IMR-90 (cell line): Measurements from ENCODE around the gene ELP4. TPM values are rescaled to one million over a fixed set of nuclear protein-coding genes. Genes with fewer than 3 reads are reported as not detected.

ENCODE experiments used
- ATAC-seq: fragments of 200-7000 bp; cut with Tn5 transposase; 2 replicates; pipeline ENCODE4 v1.9.1; 2020; ENCODE audit warnings: low read depth, mild to moderate bottlenecking, moderate library complexity
- BruUV-seq: library from RNA; stranded (reverse); fragments of 400-500 nt; replicated peaks from 2 replicates; lab custom pipeline; 2021; lab: Mats Ljungman, UMichigan
- CTCF ChIA-PET: fragments of 300-600 bp; formaldehyde crosslinking; extraction: SDS; loops from one replicate; lab custom pipeline; 2021; ENCODE audit warnings: antibody characterized with exemption; lab: Yijun Ruan, JAX
- POLR2A ChIA-PET: fragments of 300-600 bp; sonication (Branson Sonifier 250); formaldehyde crosslinking; loops from one replicate; lab custom pipeline; 2022; ENCODE audit warnings: antibody characterized with exemption; ENCODE audit not compliant: unreplicated experiment; lab: Charles Lee
- DNase-seq: peaks from one replicate; pipeline ENCODE4 v3.0.0; 2013
- H2AFZ ChIP-seq: replicated peaks from 2 replicates; pipeline ENCODE3; 2013; ENCODE audit warnings: low read length, mild to moderate bottlenecking; ENCODE audit not compliant: poor library complexity
- H2AK5ac ChIP-seq: 2 replicates; pipeline ENCODE4 v1.6.1; 2013; ENCODE audit warnings: low read depth, low read length, inconsistent platforms
- H2AK9ac ChIP-seq: replicated peaks from 2 replicates; pipeline ENCODE3; 2013; ENCODE audit warnings: mild to moderate bottlenecking, low read depth, low read length, moderate library complexity; ENCODE audit not compliant: poor library complexity
- H2BK120ac ChIP-seq: 2 replicates; pipeline ENCODE4 v1.6.1; 2013; ENCODE audit warnings: low read depth, low read length, inconsistent platforms
- H2BK15ac ChIP-seq: 3 replicates; pipeline ENCODE4 v1.6.1; 2013; ENCODE audit warnings: low read depth, low read length, inconsistent platforms
- H2BK20ac ChIP-seq: 2 replicates; pipeline ENCODE4 v1.6.1; 2013; ENCODE audit warnings: low read depth, mild to moderate bottlenecking, inconsistent platforms, low read length, moderate library complexity
- H2BK5ac ChIP-seq: 2 replicates; pipeline ENCODE4 v1.6.1; 2013; ENCODE audit warnings: mild to moderate bottlenecking, low read depth, low read length, inconsistent platforms; ENCODE audit not compliant: poor library complexity, severe bottlenecking
- H3K14ac ChIP-seq: replicated peaks from 2 replicates; pipeline ENCODE4 v1.6.1; 2013; ENCODE audit warnings: low read depth, low read length, inconsistent platforms
- H3K18ac ChIP-seq: 2 replicates; pipeline ENCODE4 v1.6.1; 2013; ENCODE audit warnings: low read depth, low read length, control low read depth
- H3K23ac ChIP-seq: 2 replicates; pipeline ENCODE4 v1.6.1; 2013; ENCODE audit warnings: low read depth, low read length, inconsistent platforms
- H3K27ac ChIP-seq: 2 replicates; pipeline ENCODE4 v1.5.1; 2013; ENCODE audit warnings: mild to moderate bottlenecking, control low read depth, low read length; ENCODE audit not compliant: insufficient read depth
- H3K27me3 ChIP-seq: 2 replicates; pipeline ENCODE4 v1.6.1; 2013; ENCODE audit warnings: low read length; ENCODE audit not compliant: control insufficient read depth, insufficient read depth
- H3K36me3 ChIP-seq: 2 replicates; pipeline ENCODE4 v1.6.1; 2013; ENCODE audit warnings: low read length, mixed read lengths; ENCODE audit not compliant: control insufficient read depth, insufficient read depth
- H3K4ac ChIP-seq: 2 replicates; pipeline ENCODE4 v1.6.1; 2013; ENCODE audit warnings: low read depth, low read length, inconsistent platforms
- H3K4me1 ChIP-seq: 2 replicates; pipeline ENCODE4 v1.6.1; 2013; ENCODE audit warnings: low read length, mixed read lengths; ENCODE audit not compliant: control insufficient read depth, insufficient read depth
- H3K4me2 ChIP-seq: 2 replicates; pipeline ENCODE4 v1.6.1; 2013; ENCODE audit warnings: low read depth, mild to moderate bottlenecking, control low read depth, low read length, moderate library complexity
- H3K4me3 ChIP-seq: 2 replicates; pipeline ENCODE4 v1.5.1; 2013; ENCODE audit warnings: low read depth, mild to moderate bottlenecking, control low read depth, low read length, moderate library complexity; ENCODE audit not compliant: insufficient read depth
- H3K56ac ChIP-seq: 2 replicates; pipeline ENCODE4 v1.6.1; 2013; ENCODE audit warnings: low read length, inconsistent platforms; ENCODE audit not compliant: insufficient read depth; ENCODE audit errors: extremely low read depth
- H3K79me1 ChIP-seq, 2 experiments: 2 replicates each; pipeline ENCODE4 v1.6.1; 2013; ENCODE audit warnings: low read length in 2 of 2, inconsistent platforms in 1 of 2, low read depth in 1 of 2
- H3K9ac ChIP-seq: 2 replicates; pipeline ENCODE4 v1.6.1; 2013; ENCODE audit warnings: low read depth, low read length, control low read depth
- H3K9me1 ChIP-seq: 2 replicates; pipeline ENCODE4 v1.6.1; 2013; ENCODE audit warnings: low read length, inconsistent platforms; ENCODE audit not compliant: insufficient read depth
- H3K9me3 ChIP-seq: 2 replicates; pipeline ENCODE4 v1.6.1; 2013; ENCODE audit warnings: low read length; ENCODE audit not compliant: control insufficient read depth, insufficient read depth
- H4K20me1 ChIP-seq: 2 replicates; pipeline ENCODE4 v1.6.1; 2013; ENCODE audit warnings: low read length, inconsistent platforms; ENCODE audit not compliant: insufficient read depth
- H4K5ac ChIP-seq: 2 replicates; pipeline ENCODE4 v1.6.1; 2013; ENCODE audit warnings: mild to moderate bottlenecking, low read depth, low read length, control low read depth
- H4K8ac ChIP-seq, 2 experiments: 2 replicates each; pipeline ENCODE4 v1.6.1; 2013; ENCODE audit warnings: low read depth in 2 of 2, low read length in 2 of 2, control low read depth in 1 of 2, inconsistent platforms in 1 of 2
- H4K91ac ChIP-seq: 2 replicates; pipeline ENCODE4 v1.6.1; 2013; ENCODE audit warnings: low read depth, low read length, inconsistent platforms; ENCODE audit not compliant: insufficient read depth
- BHLHE40 ChIP-seq: fragments of 150-350 bp; IDR thresholded peaks from 2 replicates; pipeline ENCODE4 v1.6.1; 2016; ENCODE audit warnings: mild to moderate bottlenecking, low read depth, low read length
- CHD1 ChIP-seq: IDR thresholded peaks from 2 replicates; pipeline ENCODE4 v1.6.1; 2012; ENCODE audit warnings: low read depth, low read length, improper control_type of control experiment
- MAZ ChIP-seq: IDR thresholded peaks from 2 replicates; pipeline ENCODE4 v1.6.1; 2012; ENCODE audit warnings: low read depth, mild to moderate bottlenecking, low read length, improper control_type of control experiment, moderate library complexity, borderline replicate concordance
- NFE2L2 ChIP-seq: fragments of 150-350 bp; IDR thresholded peaks from 2 replicates; pipeline ENCODE4 v1.6.1; 2016; ENCODE audit warnings: low read depth, mild to moderate bottlenecking, low read length
- RCOR1 ChIP-seq: IDR thresholded peaks from 2 replicates; pipeline ENCODE4 v1.6.1; 2012; ENCODE audit warnings: mild to moderate bottlenecking, low read length, improper control_type of control experiment; ENCODE audit not compliant: insufficient replicate concordance
- RFX5 ChIP-seq: IDR thresholded peaks from 2 replicates; pipeline ENCODE4 v1.8.0; 2012; ENCODE audit warnings: low read depth, mild to moderate bottlenecking, low read length, moderate library complexity
- WGBS, 2 experiments: methylation state at CpG; one replicate each; pipeline versions ENCODE4 v1.1.5 to v1.1.7; 2013; ENCODE audit warnings: missing lambda C conversion rate in 2 of 2; ENCODE audit not compliant: insufficient read length in 1 of 2; ENCODE audit errors: extremely low coverage in 2 of 2; 5-methylcytosine and 5-hydroxymethylcytosine counted together
- dilution Hi-C: fragments of 300-500 bp; cut with HindIII; formaldehyde crosslinking; loops from one replicate; pipeline ENCODE4 v1.14.3; 2018; ENCODE audit warnings: low sequenced_read_pairs; ENCODE audit not compliant: unreplicated experiment
- in situ Hi-C: fragments of 300-500 bp; cut with MboI; formaldehyde crosslinking; loops from 3 replicates; pipeline ENCODE4 v1.14.3; 2019; ENCODE audit warnings: low sequenced_read_pairs, inconsistent platforms, mixed read lengths
- intact Hi-C: fragments of 100-400 bp; cut with micrococcal nuclease; formaldehyde crosslinking; loops from 2 replicates; pipeline ENCODE4 v1.10.0; 2022
- polyA plus RNA-seq, 3 experiments: library from polyadenylated mRNA; depleted of rRNA; stranded (reverse); fragments of >200 nt; gene quantifications; 2 replicates each; pipeline ENCODE4 v1.2.3, GENCODE V29; 2012; ENCODE audit warnings: low replicate concordance in 1 of 3
- total RNA-seq: library from RNA; depleted of rRNA; stranded (reverse); fragments of >200 nt; gene quantifications from 2 replicates; pipeline ENCODE4 v1.2.3, GENCODE V29; 2012
- TF ChIP-seq, protein P1 (sequence below): fragments of 150-350 bp; IDR thresholded peaks from 2 replicates; pipeline ENCODE4 v1.6.1; 2016; ENCODE audit warnings: low read depth, mild to moderate bottlenecking, low read length, moderate library complexity, borderline replicate concordance
- TF ChIP-seq, protein P2 (sequence below): conservative IDR thresholded peaks from 2 replicates; pipeline ENCODE4 v1.5.1; 2012; ENCODE audit warnings: mild to moderate bottlenecking, low read depth, low read length, improper control_type of control experiment

ELP4 gene
- total and polyA plus RNA-seq, 2 of the 4 experiments (the other 2 are of a cell fraction), result 8.4 to 20.4 TPM

DNA sequence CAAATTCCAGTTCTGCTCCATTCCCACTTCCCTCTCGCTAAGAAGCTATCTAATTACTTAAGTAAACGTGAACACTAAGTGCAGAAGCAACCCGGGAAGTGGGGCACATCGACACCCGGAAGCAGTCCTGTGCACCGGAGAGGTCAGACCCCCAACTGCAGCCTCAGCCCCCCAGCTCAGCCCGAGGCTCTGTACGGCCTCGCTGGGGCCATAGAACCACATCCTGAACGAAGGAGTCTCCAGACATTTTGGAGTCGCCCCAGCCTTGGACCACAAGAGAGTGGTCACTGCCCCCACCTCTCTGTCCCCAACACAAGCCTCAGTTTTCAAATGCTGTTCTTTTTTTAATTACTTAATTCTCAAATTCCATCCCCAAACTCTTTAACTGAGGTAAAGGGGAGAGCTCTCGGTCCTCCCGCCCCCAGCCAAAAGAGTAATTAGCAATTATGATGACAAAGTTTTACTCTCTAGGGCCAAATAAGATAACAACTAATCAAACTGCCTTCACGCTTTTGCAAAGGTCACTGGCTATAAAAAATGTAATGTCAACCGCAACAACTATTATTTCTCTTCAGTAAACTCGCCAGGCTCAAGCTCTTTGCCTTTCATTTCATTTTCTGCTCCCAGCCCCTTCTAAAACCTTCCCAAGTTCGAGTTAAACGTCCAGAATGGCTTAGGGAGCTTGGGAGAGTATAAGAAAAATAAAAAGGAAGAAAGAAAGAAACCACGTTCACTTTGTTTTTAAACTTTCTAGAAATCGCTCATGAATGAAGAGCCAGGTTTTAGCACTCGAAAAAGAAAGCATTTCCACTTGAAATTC is 299.4 kb downstream of the ELP4 start:
- TF ChIP-seq, protein P1, sequence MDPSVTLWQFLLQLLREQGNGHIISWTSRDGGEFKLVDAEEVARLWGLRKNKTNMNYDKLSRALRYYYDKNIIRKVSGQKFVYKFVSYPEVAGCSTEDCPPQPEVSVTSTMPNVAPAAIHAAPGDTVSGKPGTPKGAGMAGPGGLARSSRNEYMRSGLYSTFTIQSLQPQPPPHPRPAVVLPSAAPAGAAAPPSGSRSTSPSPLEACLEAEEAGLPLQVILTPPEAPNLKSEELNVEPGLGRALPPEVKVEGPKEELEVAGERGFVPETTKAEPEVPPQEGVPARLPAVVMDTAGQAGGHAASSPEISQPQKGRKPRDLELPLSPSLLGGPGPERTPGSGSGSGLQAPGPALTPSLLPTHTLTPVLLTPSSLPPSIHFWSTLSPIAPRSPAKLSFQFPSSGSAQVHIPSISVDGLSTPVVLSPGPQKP, result no peak
- no peak for TF ChIP-seq MAZ
- TF ChIP-seq BHLHE40, result no peak
- TF ChIP-seq CHD1, result no peak
- TF ChIP-seq, protein P2, sequence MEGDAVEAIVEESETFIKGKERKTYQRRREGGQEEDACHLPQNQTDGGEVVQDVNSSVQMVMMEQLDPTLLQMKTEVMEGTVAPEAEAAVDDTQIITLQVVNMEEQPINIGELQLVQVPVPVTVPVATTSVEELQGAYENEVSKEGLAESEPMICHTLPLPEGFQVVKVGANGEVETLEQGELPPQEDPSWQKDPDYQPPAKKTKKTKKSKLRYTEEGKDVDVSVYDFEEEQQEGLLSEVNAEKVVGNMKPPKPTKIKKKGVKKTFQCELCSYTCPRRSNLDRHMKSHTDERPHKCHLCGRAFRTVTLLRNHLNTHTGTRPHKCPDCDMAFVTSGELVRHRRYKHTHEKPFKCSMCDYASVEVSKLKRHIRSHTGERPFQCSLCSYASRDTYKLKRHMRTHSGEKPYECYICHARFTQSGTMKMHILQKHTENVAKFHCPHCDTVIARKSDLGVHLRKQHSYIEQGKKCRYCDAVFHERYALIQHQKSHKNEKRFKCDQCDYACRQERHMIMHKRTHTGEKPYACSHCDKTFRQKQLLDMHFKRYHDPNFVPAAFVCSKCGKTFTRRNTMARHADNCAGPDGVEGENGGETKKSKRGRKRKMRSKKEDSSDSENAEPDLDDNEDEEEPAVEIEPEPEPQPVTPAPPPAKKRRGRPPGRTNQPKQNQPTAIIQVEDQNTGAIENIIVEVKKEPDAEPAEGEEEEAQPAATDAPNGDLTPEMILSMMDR, result no peak
- no peak for TF ChIP-seq RFX5
- no peak for TF ChIP-seq NFE2L2
- TF ChIP-seq RCOR1, result no peak
- Histone ChIP-seq H3K14ac (no peak overlapping the region), H3K4me3 (no peak overlapping the region), H2AFZ (no peak overlapping the region), H3K56ac (no peak overlapping the region), H3K9me1 (no peaks in the 10 kb centered on the region), H3K36me3 (no peaks in the 10 kb centered on the region), H3K9ac (no peak overlapping the region), H4K20me1 (peaks cover 15% of the 10 kb centered on the region), H3K27ac (no peak overlapping the region), H2BK5ac (no peak overlapping the region), H4K91ac (no peak overlapping the region), H3K27me3 (peaks cover 99% of the 10 kb centered on the region), H3K18ac (no peak overlapping the region), H2BK20ac (no peak overlapping the region), H2BK120ac (no peak overlapping the region), H4K5ac (no peak overlapping the region), H3K9me3 (peaks cover 18% of the 10 kb centered on the region), H3K4ac (no peak overlapping the region), H2AK5ac (no peak overlapping the region), H4K8ac (no peak overlapping the region), H2AK9ac (no peak overlapping the region), H3K23ac (no peak overlapping the region), H3K4me2 (no peak overlapping the region), H3K79me1 (no peaks in the 10 kb centered on the region), H3K4me1 (no peaks in the 10 kb centered on the region; the same call in 1 of the 2 replicates), H2BK15ac (no peak overlapping the region)
- BruUV-seq, result no TSS peak
- 0% methylated on average over 4 of the region's 21 CpGs; no CpG with 5 or more reads in 1 of the 2 experiments for WGBS, 2 experiments
- CTCF ChIA-PET, result no interaction called here
- dilution Hi-C loops, result no loop called here
- intact Hi-C loops, result no loop called here
- POLR2A ChIA-PET, result no interaction called here
- no peak for DNase-seq
- ATAC-seq, result no peak
- in situ Hi-C loops, result no loop called here
